Measurements from ENCODE around the gene RPL10A. TPM values are rescaled to one million over a fixed set of nuclear protein-coding genes. Genes with fewer than 3 reads are reported as not detected.
A peak's percentile ranks its signal among the peaks of the same experiment; 100 is the strongest.
"Not testable (repeated sequence)": the region's sequence is repeated elsewhere in the genome, so short reads cannot be mapped to it uniquely, and the experiment has no call there.

RPL10A gene
- total RNA-seq, result 1,551 and 1,794 TPM in 2 replicates

DNA sequence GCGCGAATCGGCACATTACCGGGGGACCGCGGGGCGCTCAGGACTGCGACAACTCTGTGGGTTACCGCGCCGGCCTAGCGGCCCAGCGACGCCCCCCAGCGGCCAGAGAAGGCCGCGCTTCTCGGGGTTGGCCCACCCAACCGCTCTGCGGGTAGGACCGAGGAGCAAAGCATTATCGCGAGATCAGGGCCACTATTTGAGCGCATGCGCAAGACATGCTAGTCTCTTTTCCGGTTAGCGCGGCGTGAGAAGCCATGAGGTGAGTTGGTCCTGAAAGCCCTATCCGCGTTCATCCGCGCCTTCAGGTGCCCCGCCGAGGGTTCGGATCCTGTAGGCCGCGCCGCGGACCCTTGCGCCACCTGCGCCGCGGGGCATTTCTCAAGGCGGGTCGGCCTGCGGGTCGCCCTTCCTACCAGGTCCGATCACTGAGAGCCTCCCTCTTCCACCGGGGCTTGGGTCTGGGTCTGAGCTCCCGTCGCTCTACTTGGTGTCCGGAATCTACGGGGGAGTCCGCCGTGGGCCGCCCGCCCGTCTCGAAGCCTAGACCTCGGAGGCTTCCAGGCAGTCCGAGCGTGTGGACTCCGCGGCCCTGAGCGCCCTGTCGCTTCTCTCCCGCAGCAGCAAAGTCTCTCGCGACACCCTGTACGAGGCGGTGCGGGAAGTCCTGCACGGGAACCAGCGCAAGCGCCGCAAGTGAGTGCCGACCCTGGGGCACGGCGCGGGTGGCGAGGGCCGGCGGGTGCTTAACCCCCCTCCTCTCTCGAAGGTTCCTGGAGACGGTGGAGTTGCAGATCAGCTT is at the start of gene RPL10A:
TSS of gene RPL10A (plus strand) at position 221 of the 799 bp plus-strand sequence. CDS start at position 255, 34 bp downstream.
- peak; percentile 97 to 98 for DNase-seq (ENCODE audit: low read depth in 2 of 2)

DNA sequence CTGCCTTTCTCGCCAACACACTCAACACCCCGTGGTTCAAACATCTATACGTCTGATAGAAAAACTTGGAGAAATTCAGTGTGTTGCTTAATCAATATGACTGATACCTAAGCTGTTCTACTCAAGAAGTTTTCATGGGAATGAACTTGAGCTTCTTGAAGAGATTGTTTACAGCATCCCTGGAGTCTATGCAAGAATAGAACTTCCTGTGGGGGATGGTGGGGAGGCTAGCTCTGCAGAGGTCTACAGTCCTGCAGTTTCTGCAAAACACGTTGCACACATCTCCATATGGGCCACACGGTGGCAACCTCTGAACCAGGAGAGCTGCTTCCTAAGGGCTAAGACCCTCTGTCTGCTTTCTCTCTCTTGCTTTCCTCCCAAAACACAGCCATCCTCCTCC is 48.8 kb upstream of the RPL10A start:
- peak; percentile 50 to 72 for DNase-seq (ENCODE audit: low read depth in 2 of 2)

DNA sequence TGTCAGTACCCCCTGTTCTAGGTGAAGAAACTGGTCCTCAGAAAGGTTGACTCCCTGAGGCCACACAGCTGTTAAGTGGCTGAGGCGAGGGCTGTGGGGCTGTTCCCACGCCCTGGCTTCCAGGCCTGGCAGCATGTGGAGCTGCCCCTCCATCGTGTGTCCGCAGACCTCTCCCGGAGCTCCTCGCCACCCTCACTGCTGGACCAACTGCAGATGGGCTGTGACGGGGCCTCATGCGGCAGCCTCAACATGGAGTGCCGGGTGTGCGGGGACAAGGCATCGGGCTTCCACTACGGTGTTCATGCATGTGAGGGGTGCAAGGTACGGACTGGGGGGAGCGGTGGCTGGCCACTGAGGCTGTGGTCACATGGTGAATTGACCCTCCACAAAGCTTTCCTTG is 48.2 kb upstream of the RPL10A start:
- no peak for DNase-seq (ENCODE audit: low read depth in 2 of 2)

DNA sequence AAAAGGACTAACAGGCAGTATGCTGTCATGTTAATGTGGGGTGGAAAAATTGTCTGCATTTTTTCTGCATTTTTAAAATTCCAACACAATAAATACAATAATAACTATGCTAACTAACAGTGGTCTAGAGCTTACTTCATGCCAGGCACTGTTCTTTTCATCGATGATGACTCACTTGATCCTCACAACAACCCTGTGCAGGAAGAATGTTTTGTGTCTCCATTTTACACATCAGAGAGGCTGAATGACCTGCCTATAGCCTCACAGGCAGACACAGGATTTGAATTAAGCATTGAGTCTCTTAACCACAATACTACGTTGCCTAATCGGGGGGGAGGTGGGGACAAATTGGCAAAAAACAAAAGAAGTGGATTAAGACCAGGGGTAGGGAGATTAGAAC is 42.9 kb upstream of the RPL10A start:
- peak; percentile 90 to 94 for DNase-seq (ENCODE audit: low read depth in 2 of 2)

DNA sequence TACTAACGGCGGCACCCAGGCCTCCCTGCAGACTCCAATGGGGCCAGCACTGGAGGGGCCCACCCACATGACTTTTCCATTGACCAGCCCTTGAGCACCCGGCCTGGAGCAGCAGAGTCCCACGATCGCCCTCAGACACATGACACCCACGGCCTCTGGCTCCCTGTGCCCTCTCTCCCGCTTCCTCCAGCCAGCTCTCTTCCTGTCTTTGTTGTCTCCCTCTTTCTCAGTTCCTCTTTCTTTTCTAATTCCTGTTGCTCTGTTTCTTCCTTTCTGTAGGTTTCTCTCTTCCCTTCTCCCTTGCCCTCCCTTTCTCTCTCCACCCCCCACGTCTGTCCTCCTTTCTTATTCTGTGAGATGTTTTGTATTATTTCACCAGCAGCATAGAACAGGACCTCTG is 42.1 kb upstream of the RPL10A start:
- DNase-seq (ENCODE audit: low read depth in 2 of 2), result peak; percentile 31 to 43

DNA sequence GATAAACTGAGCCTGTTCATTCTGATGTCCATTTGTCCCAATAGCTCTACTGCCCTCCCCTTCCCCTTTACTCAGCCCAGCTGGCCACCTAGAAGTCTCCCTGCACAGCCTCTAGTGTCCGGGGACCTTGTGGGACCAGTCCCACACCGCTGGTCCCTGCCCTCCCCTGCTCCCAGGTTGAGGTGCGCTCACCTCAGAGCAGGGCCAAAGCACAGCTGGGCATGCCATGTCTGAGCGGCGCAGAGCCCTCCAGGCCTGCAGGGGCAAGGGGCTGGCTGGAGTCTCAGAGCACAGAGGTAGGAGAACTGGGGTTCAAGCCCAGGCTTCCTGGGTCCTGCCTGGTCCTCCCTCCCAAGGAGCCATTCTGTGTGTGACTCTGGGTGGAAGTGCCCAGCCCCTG is 40.8 kb upstream of the RPL10A start:
- no peak for DNase-seq (ENCODE audit: low read depth in 2 of 2)

DNA sequence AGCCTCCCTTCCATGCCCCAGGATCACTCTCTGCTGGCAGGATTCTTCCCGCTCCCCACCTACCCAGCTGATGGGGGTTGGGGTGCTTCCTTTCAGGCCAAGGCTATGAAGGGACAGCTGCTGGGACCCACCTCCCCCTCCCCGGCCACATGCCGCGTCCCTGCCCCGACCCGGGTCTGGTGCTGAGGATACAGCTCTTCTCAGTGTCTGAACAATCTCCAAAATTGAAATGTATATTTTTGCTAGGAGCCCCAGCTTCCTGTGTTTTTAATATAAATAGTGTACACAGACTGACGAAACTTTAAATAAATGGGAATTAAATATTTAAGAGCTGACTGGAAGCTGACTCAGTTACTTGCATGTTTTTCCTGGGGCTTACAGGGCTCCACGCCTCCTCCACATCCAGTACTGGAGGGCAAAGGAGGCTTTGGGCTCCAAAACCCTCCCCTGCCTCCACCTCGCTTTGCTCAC is 40.3 kb upstream of the RPL10A start:
- DNase-seq (ENCODE audit: low read depth in 2 of 2), result peak in 1 of 2 donors; percentile 64

DNA sequence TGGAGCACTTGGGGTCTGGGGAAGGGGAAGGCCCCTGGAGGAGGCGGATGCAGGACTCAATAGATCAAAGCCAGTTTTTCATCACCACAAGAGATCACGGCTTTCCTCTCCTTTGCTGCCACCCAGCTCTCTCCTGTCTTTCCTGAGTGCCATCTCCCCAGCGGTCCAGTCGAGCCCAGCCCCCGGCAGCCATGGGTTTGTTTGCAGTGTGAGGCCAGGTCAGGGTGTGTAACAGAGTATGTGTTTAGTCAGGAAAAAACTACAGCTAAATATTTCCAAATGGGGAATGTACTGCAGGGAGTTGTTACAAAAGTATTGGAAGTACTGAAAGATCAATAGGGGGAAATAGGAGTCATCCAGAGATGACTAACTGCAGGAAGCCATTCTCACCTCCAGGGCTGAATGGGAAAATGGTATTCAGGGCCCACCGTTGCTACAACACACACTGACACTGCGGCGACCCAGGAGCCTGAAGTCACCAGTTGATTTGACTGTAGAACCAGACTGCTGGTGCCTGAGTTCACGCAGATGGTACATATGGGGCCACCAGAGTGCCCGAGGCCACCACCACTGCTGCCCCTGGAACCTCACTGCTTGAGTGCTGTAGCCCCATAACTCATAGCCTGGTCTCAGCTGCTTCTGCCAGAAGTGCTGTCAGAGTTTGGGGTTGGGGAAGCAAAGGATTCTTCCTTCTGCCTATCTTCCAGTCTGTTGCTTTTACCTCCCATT is 39.6 kb upstream of the RPL10A start:
- DNase-seq (ENCODE audit: low read depth in 2 of 2), result peak; percentile 39 to 68

DNA sequence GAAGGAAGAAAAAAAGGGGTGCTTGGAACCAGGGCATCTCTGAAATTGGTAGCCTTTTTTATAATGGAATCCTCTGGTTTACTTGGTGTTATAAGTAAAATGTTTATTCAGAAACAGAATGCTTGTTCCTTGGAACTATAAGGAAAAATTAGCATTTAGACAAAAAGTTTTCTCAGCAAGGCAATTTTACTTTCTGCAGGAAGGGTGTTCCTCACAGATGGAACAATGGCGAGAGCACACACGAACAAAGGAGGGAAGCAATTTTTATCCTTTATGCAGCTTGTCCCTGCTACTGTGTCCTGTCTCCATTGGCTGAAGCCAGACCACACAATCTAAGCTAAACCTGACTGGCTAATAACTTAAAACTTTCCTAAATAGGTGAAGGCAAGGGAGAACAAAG is 38.7 kb upstream of the RPL10A start:
- DNase-seq (ENCODE audit: low read depth in 2 of 2), result no peak

DNA sequence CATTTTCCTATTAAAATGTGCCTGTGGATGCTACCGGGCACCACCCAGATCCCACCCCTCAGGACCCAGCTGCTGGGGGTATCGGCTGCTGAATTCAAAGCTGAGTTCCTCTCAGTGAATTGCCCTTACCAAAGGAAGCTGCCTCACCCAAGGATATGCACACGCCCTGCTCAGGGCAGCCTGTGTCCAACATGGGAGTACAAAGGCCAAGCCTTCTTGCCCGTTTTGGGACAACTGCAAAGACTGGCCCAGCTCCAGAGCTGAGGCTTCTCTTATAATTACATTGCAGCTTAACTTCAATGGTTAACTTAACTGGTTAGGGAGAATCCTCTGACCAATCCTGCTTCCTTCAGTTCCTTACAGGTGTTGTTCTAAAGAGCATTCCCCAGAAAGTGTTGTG is 35.9 kb upstream of the RPL10A start:
- no peak for DNase-seq (ENCODE audit: low read depth in 2 of 2)

DNA sequence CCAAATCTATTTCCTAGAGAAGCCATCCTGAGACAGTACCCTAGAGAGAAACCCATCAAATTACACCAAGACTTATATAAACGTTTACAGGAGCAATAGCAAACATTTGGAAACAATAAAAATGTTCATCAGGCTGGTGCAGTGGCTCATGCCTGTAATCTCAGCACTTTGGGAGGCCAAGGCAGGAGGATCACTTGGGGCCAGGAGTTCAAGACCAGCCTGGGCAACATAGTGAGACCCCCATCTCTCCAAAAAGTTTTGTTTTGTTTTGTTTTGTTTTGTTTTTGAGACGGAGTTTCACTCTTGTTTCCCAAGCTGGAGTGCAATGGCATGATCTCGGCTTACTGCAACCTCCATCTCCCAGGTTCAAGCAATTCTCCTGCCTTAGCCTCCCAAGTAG is 35.5 kb upstream of the RPL10A start:
- DNase-seq (ENCODE audit: low read depth in 2 of 2), result not testable (repeated sequence)

DNA sequence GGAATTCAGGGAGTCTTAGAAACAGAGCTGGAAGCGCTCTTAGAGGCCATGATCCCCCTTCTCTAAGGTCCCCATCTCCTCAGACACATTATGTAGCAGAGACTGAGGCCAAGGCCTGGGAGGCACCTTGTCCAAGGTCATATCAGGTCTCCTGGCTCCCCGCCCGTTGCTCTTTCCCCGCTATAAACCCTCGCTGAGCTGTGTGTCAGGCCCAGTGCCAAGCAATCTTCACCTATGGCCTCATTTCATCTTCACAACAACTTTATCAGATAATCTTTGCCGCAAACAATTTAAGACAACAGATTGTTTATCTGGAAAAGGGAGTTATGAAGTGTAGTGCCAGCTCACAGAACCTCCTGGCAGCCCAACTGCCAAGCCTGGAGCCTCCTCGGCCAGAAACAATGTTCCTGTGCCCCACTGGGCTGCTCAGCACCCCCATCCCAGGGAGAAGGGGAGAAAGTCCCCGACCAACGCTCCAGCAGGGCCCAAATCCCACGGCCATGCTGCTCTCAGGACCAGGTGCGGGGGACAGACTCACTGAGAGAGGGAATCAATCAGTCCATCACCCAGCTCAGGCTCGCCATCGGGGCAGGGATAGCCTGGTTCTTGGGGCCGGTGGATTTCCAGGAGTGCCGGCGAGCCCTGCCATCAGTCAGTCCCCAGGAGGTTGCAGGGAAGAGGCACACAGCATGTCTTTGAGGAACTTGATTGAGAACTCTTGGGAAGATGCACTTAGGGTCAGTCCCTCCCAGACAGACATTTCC is 32.9 kb upstream of the RPL10A start:
- no peak for DNase-seq (ENCODE audit: low read depth in 2 of 2)

DNA sequence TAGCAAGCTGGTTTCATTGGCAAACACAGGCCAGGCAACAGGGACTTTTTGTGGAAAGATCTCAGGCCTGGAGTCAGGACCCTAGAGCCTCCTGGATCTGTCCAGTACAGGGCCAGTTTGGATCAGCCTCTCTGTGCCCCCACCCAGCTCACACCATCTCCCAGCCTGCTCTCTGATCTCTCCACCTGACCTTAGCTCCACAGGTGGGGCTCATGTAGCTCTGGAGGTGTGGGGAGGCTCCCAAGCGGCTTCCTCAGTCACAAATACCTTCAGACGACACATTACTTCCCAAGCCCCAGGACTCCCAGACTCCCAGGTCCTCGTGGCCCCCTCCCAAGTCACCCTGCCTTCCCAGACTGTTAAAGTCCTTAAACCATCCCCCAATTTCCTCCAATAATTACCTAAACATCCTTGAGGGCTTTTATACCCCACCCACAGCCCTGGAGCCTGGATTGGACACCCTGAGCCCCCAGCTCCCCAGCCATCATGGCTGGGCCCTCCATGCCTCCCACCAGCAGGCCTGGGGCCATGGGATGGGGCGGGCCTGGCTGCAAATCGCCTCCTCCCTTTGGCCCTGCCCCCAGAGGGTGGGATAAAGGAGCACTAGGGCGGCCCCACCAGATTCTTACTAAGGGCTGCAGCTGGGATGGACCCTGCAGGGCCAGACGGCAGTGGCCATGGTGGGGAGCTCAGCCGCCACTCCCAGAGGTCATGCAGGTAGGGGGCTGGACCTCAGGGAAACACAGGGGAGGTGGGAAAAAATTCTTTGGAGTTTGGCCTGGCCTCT is 31.9 kb upstream of the RPL10A start:
- DNase-seq (ENCODE audit: low read depth in 2 of 2), result no peak

DNA sequence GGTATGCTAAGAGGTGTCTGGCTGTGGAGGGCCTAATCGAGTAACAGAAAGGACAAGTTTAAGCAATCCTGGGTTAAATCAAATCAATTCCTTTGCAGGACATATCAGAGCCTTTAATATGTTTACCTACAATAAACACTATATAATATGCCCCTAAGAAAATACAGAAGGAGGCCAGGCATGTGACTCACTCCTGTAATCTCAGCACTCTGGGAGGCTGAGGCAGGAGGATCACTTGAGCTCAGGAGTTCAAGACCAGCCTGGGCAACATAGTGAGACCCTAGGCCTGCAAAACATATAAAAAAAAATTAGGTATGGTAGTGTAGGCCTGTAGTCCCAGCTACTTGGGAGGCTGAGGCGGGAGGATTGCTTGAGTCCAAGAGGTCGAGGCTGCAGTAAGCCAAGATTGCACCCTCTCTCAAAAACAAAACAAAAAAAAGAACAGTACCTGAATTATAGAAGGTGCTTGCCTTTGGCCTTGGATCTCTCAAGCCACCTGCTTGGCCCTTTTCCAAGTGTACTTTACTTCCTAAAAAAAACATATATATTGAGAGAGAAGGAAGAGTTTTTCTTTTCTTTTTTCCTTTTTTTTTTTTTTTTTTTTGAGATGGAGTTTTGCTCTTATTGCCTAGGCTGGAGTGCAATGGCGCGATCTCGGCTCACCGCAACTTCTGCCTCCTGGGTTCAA is 29.7 kb upstream of the RPL10A start:
- DNase-seq (ENCODE audit: low read depth in 2 of 2), result not testable (repeated sequence)

DNA sequence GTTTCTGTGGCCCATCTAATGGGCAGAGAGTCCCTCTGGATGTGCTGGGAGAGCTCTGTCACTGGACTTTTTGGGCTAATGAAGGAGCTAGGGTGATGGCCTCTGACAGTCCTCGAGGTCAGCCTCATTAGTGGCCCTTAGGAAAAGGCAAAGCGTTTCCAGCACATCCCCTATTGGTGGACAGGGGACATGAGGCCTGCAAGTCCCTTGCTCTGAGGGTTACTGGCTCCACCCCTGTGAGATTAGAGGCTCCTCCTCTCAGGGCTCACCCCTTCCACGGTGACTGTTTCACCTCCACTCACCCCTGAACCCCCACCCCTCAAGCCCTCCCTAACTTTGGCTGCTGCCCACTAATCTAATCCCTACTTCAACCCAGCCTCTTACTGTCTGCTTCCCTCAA is 28.9 kb upstream of the RPL10A start:
- DNase-seq (ENCODE audit: low read depth in 2 of 2), result no peak

DNA sequence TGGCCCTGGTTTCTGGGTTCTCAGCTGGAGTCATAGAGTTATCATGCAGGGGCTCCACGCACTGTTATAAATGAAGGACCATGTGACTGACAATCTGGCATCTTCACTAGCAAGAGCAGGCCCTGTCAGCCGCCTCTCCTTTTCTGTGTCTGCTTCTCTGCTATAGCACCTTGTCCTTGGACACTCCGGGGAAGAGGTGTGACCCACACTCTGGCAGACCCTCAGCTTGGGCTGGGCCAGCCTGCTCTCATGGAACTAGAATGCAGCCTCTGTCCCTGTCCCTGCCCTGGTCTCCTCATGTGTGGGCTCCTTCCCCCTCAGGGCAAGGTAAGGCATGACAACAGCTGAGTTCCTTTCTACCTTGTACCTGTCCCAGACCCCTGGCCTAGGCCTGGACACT is 27.0 kb upstream of the RPL10A start:
- DNase-seq (ENCODE audit: low read depth in 2 of 2), result no peak

DNA sequence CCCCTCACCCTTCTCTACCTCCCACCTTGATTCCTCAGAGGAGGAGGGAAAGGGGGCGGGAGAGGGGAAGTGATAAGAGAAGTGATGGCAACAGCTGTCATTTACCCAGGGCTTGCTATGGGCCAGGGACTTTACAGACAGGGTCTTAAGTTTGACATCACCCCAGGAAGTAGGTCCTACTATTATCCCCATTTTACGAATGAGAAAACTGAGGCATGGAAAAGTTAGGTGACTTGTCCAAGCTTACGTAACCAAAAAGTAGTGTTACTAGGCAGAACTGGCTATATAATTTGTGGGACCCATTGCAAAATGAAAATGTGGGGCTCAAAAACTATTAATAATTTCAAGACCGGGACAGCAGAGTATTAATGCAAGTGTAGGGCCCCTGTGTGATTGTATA is 26.6 kb upstream of the RPL10A start:
- DNase-seq (ENCODE audit: low read depth in 2 of 2), result no peak

DNA sequence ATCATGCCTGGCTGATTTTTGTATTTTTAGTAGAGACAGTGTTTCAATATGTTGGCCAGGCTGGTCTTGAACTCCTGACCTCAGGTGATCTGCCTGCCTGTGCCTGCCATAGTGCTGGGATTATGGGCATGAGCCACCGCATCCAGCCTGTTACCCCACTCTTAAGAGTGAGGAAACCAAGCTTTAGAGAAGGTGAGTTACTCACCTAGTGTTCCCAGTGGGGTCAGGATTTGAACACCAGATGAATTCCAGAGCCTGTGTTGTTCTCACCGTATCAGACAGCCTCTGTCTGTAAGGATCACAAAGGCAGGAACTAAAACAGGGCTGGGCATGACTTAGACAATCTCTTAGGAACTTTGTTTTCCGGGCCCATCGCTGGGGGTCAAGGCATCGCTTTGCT is 25.5 kb upstream of the RPL10A start:
- DNase-seq (ENCODE audit: low read depth in 2 of 2), result no peak

DNA sequence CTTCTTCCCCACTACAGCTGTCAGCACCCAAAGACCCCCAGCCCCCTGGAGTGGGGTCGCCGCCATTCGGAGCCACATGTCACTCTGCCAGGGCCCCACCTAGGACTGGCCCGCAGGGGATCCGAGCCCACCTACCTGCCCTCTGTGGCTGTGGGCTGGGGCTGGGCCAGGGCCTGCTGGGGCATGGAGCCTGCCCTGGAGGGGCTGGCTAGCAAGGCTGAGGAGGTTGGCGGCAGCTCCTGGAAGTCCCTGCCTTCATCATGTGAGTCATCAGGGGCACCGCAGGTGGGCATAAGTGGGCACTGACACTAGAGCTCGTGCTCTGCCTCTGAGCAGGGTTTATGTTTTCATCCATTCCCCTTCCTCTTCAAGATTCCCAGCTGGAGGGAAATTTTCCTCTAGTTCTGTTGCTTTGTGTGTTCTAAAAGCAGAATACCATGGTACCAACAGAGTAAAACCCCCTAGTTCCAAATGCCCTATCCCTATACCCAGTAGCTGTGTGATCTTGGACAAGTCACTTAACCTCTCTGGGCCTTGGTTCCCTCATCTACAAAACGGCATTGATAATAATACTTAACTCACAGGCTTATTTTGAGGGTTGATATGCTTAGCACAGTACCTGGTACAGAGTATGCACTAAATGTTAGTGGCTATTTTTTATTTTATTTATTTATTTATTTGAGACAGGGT is 24.7 kb upstream of the RPL10A start:
- no peak for DNase-seq (ENCODE audit: low read depth in 2 of 2)

DNA sequence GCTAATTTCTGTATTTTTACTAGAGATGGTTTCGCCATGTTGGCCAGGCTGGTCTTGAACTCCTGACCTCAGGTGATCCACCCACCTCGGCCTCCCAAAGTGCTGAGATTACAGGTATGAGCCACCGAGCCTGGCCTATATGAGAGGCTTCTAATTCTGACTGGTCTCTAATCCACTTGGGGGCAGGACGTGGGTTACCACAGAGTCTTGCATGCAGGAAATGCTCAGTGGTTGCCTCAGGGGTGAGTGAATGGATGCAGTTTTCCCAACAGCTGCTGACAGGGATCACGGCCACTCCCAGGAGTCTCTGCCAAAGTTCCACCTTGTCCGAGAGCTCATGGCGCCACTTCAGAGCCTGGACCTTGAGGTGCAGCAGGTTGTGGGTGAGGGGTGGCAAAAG is 22.5 kb upstream of the RPL10A start:
- no peak for DNase-seq (ENCODE audit: low read depth in 2 of 2)

Measured in lung microvascular endothelial cell (primary cell).